Inferior parietal cortex (tissue), 1 donor: ENCODE results near the gene HES1.
A peak's percentile ranks its signal among the peaks of the same experiment; 100 is the strongest.
"Not testable (repeated sequence)": the region's sequence is repeated elsewhere in the genome, so short reads cannot be mapped to it uniquely, and the experiment has no call there.

Experiments
- DNase-seq: peaks from one replicate; pipeline ENCODE4 v3.0.0-alpha.2; 2016; ENCODE audit errors: extremely low spot score

Gene HES1

DNA sequence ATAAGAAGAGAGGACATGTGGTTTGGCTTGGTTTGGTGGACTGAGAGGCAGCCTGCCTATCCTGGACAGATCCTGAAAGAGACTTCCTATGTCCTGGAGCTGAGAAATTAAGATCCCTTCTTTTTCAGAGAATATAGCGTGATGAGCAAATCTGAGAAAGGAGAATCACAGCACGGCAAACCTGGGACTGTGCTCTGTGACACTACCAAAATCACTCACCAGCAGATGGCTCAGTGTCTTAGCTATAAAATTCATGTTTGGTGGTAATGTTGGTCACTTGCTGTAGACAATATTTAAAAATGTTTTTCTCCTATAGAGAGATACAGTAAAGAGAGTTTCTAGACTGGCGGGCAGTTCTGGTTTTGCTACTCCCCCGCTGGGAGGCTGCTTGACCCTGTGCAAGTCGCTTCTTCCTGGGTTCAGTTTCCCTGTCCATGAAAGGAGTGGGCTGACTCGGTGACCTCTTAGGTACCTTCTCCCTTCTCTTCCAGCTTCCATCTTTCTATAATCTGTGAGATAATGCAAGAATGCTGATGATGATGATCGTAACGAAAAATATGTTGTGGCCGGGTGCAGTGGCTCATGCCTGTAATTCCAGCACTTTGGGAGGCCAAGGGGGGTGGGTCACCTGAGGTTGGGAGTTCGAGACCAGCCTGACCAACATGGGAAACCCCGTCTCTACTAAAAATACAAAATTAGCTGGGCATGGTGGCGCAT lies 7.6 kb upstream of the HES1 start:
- DNase-seq, result peak; percentile 28

DNA sequence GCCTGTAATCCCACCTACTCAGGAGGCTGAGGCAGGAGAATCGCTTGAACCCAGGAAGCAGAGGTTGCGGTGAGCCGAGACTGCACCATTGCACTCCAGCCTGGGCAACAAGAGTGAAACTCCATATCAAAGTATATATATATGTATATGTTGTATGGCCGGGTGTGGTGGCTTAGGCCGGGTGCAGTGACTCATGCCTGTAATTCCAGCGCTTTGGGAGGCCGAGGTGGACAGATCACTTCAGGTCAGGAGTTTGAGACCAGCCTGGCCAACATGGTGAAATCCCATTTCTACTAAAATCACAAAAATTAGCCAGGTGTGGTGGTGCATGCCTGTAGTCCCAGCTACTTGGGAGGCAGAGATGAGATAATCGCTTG lies 7.0 kb upstream of the HES1 start:
- DNase-seq, result not testable (repeated sequence)

DNA sequence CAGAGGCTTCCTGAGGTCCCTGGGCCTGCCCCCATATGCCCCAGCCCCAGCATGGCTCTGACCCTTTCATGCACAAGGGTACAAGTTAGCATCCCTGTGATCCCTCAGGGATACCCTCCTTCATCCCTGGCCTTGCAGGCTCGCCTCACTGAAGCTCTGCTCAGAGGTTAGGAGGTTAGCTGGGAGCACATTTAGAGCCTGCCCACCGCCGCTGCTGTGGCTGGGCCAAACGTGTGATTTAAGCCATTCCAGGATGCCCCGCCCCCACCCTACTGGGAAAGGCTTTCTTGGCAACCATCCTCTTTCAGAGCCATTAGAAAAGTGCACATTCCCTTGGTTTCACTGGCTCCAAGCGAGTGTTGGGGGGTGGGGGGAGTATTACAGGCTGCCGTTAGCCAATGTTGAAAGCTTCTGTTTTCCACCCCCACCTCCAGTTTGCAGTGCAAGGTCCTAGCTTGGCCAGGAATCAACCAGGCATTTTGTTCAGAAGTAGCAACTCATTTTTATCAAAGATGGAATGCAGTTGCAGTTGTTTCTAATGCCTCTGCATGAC lies 6.3 kb upstream of the HES1 start:
- DNase-seq, result no peak

DNA sequence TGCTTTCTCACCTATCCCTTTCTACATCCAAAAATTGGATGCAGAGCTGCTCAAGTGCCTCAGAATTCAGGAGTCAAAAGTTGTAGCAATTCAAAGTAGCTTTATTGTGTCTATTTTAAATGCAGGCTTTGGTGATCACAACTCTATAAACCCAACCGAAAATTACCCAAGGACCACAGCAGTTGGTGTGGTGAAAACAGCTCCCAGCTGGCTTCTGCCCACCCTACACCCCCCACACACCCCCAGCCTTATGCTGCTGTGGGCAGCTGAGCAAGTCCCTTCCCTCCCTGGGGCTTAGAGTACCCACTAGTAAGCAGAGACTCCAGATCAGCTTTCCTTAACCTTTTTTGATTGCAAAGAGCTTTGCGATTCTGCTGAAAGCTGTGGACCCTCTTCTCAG lies 5.8 kb upstream of the HES1 start:
- no peak for DNase-seq

DNA sequence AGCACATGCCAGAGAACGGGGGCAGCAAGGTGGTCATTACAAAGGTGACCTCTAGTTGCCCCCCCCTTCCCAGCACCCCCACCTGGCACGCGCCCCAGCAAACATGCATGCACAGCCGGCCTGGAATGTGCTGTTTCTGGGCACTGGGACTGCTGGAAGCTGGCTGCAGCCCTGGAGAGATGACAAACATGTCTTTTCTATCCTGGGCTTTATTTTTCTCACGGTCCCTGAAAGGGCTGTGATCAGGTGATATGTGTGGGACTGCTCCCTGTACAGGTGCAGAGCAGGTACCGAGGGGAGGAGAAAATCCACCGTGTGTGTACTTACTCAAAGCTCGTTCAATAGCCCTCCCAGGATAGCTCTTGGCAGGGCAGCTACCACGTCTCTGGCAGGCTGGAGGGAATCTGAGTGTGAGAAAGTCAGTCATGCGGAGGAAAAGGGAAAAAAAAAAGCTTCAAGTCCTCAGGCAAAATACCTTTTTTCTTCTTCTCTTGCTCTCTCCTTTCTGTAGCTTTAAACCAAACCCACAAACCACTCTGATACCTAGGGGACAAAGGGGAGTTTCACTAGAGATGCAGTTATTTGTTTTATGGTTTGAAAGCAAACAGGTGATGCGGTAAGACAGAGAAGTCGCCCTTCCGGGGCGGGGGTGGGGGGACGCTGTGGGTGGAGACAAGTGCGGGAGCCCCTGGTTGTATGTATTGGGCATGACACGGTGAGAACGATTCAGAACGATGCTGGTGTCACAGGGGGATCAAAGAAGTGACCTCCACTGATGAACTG lies 5.0 kb upstream of the HES1 start:
- DNase-seq, result peak; percentile 53

DNA sequence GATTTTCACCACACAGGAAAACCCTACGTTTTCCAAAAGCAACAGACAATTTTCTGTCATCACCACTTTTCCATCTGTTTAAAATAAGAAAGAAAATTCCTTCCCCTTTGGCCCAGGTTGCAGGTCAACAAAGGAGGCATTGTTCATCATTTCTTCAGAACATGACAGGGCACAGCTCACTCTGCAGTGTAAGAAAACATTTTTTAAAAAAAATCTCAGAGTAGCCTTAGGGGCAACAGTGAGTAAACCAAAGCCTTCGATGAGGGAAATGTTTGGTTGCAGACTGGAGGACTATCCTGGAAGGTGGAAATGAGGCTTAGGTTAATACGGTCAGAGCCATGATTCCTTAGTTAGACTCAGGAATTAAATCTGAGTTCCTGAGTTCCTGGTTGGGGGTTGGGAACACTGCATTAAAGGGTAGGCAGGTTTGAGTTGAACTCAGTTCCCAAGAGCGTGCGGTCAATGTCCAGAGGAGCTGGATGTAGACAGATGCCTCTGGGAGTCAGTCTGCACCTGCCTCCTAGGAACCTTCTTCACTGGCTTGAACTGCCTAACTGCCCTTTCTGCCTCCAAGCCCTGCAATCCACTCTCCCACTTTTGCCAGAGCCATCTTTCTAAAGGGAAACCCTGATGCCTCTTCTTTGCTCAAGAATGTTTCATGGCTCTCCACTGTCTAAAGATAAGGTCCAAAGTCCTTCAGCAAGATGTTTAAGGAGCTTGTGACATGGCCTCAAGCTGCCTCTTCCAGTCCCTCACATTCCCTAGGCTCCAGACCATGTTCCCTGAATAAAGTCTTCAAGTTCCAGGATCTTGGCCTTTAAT lies 3.3 kb upstream of the HES1 start:
- no peak for DNase-seq

DNA sequence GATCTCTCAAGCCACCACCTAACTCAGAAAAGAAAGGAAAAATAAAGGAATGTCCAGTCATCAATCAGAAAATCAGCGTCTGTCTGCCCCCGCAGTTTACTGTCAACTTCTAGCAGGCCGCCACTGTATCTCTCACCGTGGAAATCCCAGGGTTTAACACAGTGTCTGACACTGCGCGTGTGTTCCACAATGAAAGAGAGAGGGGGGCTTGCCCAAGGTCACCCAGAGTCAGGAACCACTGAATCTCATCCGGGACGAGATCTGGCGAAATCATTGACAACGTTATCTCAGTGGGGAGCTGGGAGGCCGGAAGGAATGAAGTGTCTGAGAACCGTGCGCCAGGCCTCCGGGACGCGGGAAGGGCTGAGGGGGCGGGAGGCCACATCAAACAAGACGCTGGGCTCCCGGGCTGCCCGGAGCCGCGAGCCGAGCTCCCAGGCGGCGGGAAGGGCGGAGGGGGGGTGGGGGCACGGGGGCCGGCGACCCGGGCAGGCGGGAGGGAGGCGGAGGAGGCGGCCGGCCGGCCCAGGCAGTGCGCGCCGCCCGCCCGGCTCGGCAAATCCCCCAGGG lies 2.2 kb upstream of the HES1 start:
- no peak for DNase-seq

DNA sequence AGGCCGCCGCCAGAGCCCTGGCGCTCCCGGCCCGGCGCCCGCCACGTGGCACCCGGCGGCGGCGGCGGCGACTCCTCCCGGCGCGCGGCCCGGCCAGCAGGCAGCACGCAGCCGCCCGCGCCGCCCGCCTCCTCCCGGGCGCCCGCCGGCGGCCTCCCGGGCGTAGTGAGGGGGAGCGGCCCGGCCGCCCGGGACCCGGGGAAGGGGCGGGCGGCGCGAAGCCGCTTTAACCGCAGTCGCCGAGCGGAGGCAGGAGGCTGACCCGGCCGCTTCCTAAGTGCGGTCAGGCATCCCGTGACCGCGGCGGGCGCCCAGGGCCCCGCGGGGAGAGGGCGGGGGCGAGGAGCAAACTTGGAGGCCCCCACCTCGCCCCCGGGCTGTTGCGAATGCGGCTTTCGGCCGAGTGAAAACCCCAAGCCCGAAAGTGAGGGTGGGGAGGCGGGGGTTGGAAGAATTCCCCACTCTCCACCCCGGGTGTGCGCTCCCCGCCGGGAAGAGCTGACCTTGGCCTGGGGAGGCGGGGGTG lies 1.7 kb upstream of the HES1 start:
- DNase-seq, result peak; percentile 34

DNA sequence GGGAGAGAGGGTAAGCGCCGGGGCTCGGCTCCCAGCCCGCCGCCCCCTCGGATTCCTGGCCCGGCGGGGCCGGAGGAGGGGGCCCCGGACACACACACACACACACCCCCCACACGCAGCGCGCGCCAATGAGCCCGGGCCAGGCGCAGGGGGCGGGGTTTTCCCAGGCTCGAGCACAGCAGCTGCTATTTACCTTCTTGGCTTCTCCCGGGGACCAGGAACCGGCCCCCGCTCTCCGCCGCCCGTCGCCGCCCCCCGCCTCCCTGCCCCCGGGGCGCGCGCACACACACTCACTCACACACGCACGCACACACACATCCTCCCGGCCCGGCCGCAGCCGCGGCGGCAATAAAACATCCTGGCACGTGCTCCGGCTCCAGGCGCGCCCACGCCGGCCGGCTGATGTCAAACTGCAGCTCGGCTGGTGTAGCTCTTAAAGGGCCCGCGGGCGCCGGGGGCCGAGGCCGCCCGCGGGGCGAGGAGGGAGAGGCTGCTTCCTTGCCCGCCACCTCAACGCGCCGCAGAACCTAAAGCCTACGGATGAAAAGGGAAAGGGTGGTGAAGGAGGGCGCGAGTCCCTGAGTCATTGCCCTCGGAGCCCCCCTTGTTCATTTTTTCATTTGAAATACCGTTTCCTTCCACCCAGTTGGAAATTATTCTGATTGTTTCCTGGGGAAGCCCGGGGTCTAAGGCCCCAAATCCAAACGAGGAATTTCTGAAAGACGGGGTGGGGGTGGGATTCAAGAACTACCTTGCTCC lies 1.0 kb upstream of the HES1 start:
- DNase-seq, result peak; percentile 69

DNA sequence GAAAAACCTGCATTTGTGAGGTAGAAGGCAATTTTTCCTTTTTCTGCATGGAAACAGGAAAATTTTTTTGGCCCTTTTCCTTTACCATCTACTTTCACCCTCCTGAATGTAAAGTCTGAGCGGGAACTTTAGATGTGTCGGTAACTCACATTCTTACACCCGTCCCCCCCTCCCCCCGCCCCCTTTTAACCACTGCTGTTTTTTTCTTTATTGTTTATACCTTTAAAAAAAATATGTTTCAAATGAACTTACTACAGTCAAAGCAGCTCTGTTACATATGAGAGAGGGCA lies 487 bp upstream of the HES1 start:
- no peak for DNase-seq

DNA sequence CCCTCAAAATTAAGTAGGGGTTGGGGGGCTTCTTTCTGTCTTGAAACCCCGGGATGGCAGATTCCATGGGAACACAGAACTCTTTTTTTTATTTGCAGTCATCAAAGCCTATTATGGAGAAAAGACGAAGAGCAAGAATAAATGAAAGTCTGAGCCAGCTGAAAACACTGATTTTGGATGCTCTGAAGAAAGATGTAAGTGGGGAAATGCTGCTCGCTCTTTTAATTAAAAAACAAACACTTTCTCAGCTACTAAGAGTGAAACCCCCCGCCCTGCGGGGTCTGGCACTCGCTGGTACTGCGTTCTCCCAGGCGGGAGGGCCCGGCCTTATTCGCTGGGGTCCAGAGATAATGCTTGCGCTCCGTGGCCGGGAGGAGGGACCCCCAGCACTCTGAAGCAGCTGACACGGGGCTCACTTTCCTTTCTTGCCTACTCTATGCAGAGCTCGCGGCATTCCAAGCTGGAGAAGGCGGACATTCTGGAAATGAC lies 615 bp downstream of the HES1 start:
- no peak for DNase-seq

DNA sequence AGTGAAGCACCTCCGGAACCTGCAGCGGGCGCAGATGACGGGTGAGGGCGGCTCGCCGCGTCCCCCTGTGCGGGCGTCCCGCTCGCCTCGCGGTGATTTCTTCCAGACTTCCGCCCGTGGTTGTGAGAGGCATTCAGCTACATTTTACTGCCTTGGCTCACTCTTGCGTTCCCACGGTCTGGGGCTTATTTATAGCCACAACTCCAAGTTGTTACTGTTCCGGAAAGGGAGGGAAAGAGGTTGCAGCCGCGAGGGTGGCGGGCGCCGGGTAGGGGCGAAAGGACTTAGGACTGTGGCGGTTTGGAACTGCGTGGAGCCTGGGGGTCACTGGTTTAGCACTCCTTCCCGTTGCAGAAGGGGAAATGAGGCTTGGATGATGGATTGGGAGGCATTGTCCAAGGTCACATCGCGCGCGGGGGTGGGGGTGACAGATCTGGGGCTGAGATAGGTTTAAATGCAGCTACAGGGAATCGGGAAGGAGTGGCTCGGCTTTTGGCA lies 1.1 kb downstream of the HES1 start:
- DNase-seq, result peak; percentile 25

DNA sequence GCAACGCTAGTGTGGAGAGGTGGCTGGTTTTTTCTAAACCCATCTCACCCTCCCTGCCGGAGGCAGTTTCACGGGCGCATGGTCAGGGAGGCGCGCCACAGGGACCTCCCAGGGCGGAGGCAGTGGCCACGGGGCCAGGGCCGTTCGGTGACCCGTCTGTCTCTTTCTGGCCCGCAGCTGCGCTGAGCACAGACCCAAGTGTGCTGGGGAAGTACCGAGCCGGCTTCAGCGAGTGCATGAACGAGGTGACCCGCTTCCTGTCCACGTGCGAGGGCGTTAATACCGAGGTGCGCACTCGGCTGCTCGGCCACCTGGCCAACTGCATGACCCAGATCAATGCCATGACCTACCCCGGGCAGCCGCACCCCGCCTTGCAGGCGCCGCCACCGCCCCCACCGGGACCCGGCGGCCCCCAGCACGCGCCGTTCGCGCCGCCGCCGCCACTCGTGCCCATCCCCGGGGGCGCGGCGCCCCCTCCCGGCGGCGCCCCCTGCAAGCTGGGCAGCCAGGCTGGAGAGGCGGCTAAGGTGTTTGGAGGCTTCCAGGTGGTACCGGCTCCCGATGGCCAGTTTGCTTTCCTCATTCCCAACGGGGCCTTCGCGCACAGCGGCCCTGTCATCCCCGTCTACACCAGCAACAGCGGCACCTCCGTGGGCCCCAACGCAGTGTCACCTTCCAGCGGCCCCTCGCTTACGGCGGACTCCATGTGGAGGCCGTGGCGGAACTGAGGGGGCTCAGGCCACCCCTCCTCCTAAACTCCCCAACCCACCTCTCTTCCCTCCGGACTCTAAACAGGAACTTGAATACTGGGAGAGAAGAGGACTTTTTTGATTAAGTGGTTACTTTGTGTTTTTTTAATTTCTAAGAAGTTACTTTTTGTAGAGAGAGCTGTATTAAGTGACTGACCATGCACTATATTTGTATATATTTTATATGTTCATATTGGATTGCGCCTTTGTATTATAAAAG lies 1.8 kb downstream of the HES1 start:
- DNase-seq, result peak; percentile 27

DNA sequence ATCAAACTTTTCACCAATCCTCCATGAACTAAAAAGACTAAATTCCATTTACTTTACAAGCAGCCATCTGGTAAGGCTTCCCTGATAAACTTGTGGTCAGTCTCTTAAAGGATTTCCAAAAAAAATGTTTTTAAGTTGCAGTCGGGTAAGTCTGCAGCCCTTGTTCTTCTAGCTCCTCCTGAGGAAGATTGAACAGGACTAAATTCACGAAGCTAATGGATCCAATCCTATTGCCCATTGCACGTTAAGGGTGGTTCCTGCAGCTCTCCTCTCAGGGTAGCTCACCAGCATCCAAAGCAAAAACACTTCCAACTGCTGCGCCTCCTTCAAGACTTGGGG lies 2.8 kb downstream of the HES1 start:
- DNase-seq, result no peak

DNA sequence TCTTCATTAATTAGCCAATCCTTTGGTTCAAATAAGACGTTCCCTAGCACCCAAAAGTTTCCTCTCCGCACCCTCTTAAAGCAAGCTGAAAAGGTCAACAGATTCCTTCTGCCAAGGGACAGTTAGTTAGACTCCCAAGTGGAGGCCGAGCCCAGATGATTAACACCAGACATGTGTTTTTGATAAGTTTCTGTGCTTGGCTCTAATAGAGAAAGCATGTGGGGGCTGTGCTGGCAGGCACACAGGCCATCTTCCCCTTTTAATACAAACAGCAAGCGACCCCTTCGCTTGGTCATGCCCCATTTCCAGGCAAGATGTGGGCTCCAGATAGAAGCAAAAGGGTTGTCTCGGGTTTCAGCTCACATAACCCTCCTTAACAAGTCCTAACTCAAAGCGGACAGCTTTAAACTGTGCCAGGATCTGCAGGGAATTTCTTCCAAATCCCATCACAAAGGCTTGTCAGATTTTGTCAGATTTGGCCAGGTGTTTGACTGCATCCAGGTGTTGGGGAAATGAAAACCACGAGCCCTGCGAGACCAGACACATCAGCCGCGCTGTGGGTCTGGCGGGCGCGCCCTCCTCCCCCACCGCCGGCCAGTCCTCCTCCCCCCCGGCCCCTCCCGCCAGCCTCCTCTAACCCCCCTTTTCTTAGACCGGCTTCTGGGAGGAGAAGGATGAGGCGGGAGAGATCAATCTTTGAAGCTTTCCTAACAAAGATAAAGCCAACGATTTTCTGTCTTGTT lies 3.3 kb downstream of the HES1 start:
- DNase-seq, result peak; percentile 23

DNA sequence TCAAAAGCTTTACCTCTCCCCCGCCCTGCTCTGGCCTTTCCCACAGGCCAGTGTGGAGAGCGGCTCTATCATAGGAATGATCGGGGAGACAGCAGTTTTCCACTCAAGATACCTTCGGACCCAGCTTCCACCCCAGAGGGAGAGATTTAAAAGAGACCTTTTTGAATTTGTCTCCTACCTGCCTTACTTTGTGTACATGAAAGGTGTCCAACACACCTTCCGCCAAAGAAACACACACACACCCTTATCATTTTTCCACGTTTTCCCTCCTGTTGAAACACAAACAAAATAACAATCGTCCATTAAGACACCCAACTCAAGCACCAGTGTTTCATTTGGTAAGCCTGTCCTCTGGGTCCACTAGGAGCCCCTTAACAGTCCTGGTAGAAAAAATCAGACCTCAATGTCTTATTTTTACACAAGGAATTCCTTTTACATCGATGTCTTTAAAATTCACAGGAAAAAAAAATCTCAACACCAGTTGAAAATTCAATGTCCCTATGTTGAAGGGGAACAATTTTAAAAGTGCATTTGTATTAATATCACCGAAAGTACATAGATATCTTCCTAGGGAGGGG lies 4.0 kb downstream of the HES1 start:
- no peak for DNase-seq

DNA sequence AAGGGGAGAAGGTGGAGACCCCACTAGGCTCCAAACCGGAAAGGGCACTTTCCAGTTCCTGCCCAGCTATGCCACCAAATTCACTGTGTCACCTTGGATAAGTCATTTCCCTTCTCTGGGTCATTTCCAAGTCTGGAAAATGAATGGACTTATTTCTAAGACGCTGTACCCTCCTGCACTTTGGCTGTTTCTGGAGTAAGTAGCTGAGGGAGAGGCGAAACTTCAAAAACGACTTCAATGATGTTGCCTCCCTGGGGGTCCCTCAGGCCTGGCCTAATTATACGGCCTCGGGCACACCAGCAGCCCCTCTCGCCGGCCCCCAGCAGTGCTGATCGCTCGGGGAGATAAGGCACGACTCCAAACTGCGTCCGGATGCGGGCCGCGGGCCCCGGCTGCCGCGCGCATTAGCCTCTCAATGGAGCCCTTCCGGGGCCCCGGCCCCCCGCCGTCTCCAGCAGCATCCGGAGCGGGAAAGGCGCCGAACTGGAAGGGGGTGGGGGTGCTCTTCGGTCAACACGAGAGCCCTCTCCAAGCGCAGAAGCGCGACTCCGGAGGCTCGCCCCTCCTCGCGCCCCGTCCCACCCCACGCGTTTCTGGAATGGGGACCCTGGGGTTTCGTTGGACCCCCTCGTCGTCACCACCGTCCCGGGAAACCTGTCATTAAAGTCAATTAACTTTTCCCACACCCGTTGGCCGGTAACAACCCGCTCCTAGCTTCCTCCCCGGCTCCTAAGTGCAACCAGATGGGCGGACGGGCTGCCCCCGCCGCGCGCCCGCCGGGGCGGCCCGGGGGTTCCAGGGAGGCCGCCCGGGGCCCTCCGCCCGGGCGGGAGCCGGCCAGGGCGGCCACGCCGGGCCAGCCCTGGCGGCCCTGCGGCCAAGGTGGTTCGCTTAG lies 4.8 kb downstream of the HES1 start:
- no peak for DNase-seq
